ENCODE measurements around the gene FGD3.
A peak's percentile ranks its signal among the peaks of the same experiment; 100 is the strongest.
"Not testable (repeated sequence)": the region's sequence is repeated elsewhere in the genome, so short reads cannot be mapped to it uniquely, and the experiment has no call there.

The FGD3 gene

GRCh38 chr9:93007529-93008058 is 60.3 kb downstream of the FGD3 start:
- DNase-seq (ENCODE audit: low spot score): no peak

GRCh38 chr9:93008457-93008856 is 61.1 kb downstream of the FGD3 start:
- no peak for DNase-seq (ENCODE audit: low spot score)

- no peak for DNase-seq (ENCODE audit: low spot score)
Observed at GRCh38 chr9:93009337-93010015, 62.2 kb downstream of the FGD3 start.

- DNase-seq (ENCODE audit: low spot score): no peak
Observed at GRCh38 chr9:93010056-93010455, 62.7 kb downstream of the FGD3 start.

GRCh38 chr9:93010704-93011103 is 63.4 kb downstream of the FGD3 start:
- DNase-seq (ENCODE audit: low spot score): no peak

GRCh38 chr9:93011114-93011513 is 63.8 kb downstream of the FGD3 start:
- no peak for DNase-seq (ENCODE audit: low spot score)

GRCh38 chr9:93012963-93013855 is 65.9 kb downstream of the FGD3 start:
- DNase-seq (ENCODE audit: low spot score): no peak

GRCh38 chr9:93013856-93014582 is 66.7 kb downstream of the FGD3 start:
- DNase-seq (ENCODE audit: low spot score): no peak

- not testable (repeated sequence) for DNase-seq (ENCODE audit: low spot score)
Observed at GRCh38 chr9:93015190-93015589, 67.9 kb downstream of the FGD3 start.

- no peak for DNase-seq (ENCODE audit: low spot score)
Observed at GRCh38 chr9:93017621-93018020, 70.3 kb downstream of the FGD3 start.

GRCh38 chr9:93020151-93020550 is 72.8 kb downstream of the FGD3 start:
- no peak for DNase-seq (ENCODE audit: low spot score)

- peak; percentile 52 for DNase-seq (ENCODE audit: low spot score)
Observed at GRCh38 chr9:93020771-93021670, 73.7 kb downstream of the FGD3 start.

GRCh38 chr9:93022066-93022465 is 74.7 kb downstream of the FGD3 start:
- DNase-seq (ENCODE audit: low spot score): no peak

GRCh38 chr9:93022721-93023520 is 75.6 kb downstream of the FGD3 start:
- no peak for DNase-seq (ENCODE audit: low spot score)

- no peak for DNase-seq (ENCODE audit: low spot score)
Observed at GRCh38 chr9:93023521-93023815, 76.1 kb downstream of the FGD3 start.

GRCh38 chr9:93024646-93024910 is 77.3 kb downstream of the FGD3 start:
- DNase-seq (ENCODE audit: low spot score): no peak

GRCh38 chr9:93024986-93025630 is 77.8 kb downstream of the FGD3 start:
- peak; percentile 44 for DNase-seq (ENCODE audit: low spot score)

- DNase-seq (ENCODE audit: low spot score): no peak
Observed at GRCh38 chr9:93025736-93026135, 78.4 kb downstream of the FGD3 start.

GRCh38 chr9:93026640-93027039 is 79.3 kb downstream of the FGD3 start:
- no peak for DNase-seq (ENCODE audit: low spot score)

- no peak for DNase-seq (ENCODE audit: low spot score)
Observed at GRCh38 chr9:93027750-93028149, 80.4 kb downstream of the FGD3 start.
